Neural cell (in vitro differentiated cells): ENCODE data around the gene GSK3B. TPM values are rescaled to one million over a fixed set of nuclear protein-coding genes. Genes with fewer than 3 reads are reported as not detected.

Experiments
- H2AFZ ChIP-seq: fragments of 200-600, 300-800 bp; sonication (generic), shearing (Covaris generic); 2 replicates; pipeline ENCODE4 v1.6.0; 2014; ENCODE audit warnings: low read depth, mild to moderate bottlenecking, antibody characterized with exemption, low read length, moderate library complexity
- H3F3A ChIP-seq: fragments of 200-600 bp; shearing (Covaris generic); 2 replicates; pipeline ENCODE4 v1.6.1; 2016; ENCODE audit warnings: mild to moderate bottlenecking, moderate library complexity, mixed read lengths, antibody characterized with exemption, low read length; ENCODE audit not compliant: insufficient read depth, poor library complexity, severe bottlenecking
- H3K27ac ChIP-seq: fragments of 200-600, 300-800 bp; sonication (generic), shearing (Covaris generic); 2 replicates; pipeline ENCODE4 v1.5.1; 2014; ENCODE audit warnings: mild to moderate bottlenecking, low read length, moderate library complexity
- H3K27me3 ChIP-seq: fragments of 300-800, 200-600 bp; sonication (generic), shearing (Covaris generic); 2 replicates; pipeline ENCODE4 v1.6.0; 2014; ENCODE audit warnings: mild to moderate bottlenecking, low read depth, low read length, moderate library complexity; ENCODE audit not compliant: insufficient read depth
- H3K36me3 ChIP-seq: fragments of 300-800, 200-600 bp; sonication (generic), shearing (Covaris generic); 2 replicates; pipeline ENCODE4 v1.5.1; 2014; ENCODE audit warnings: mild to moderate bottlenecking, antibody characterized with exemption, low read length, moderate library complexity; ENCODE audit not compliant: insufficient read depth
- H3K4me2 ChIP-seq: fragments of 300-800, 200-600 bp; sonication (generic), shearing (Covaris generic); 2 replicates; pipeline ENCODE4 v1.6.0; 2014; ENCODE audit warnings: mild to moderate bottlenecking, low read length
- H3K4me3 ChIP-seq: fragments of 300-800, 200-600 bp; sonication (generic), shearing (Covaris generic); 2 replicates; pipeline ENCODE4 v1.5.1; 2014; ENCODE audit warnings: mild to moderate bottlenecking, low read length, moderate library complexity
- H3K79me2 ChIP-seq: fragments of 200-600 bp; shearing (Covaris generic); replicated peaks from 2 replicates; pipeline ENCODE4 v1.6.0; 2014; ENCODE audit warnings: mild to moderate bottlenecking, low read length, moderate library complexity; ENCODE audit not compliant: insufficient read depth
- H3K9ac ChIP-seq: fragments of 300-800, 200-600 bp; sonication (generic), shearing (Covaris generic); 2 replicates; pipeline ENCODE4 v1.6.1; 2016; ENCODE audit warnings: mild to moderate bottlenecking, low read length, mixed read lengths
- H3K9me2 ChIP-seq: fragments of 200-600 bp; shearing (Covaris generic); 2 replicates; pipeline ENCODE4 v1.6.1; 2016; ENCODE audit warnings: mild to moderate bottlenecking, low read length, mixed read lengths; ENCODE audit not compliant: insufficient read depth
- H3K9me3 ChIP-seq: fragments of 200-600, 300-800 bp; sonication (generic), shearing (Covaris generic); 2 replicates; pipeline ENCODE4 v1.6.1; 2016; ENCODE audit warnings: mild to moderate bottlenecking, mixed run types, low read length, moderate library complexity, mixed read lengths
- H4K20me1 ChIP-seq: fragments of 200-600 bp; shearing (Covaris generic); 2 replicates; pipeline ENCODE4 v1.6.1; 2016; ENCODE audit warnings: mild to moderate bottlenecking, mixed run types; ENCODE audit not compliant: insufficient read depth
- CTCF ChIP-seq: fragments of 450-650 bp; IDR thresholded peaks from 2 replicates; pipeline ENCODE4 v1.5.1; 2014; ENCODE audit warnings: antibody characterized with exemption, mild to moderate bottlenecking, moderate library complexity; ENCODE audit not compliant: poor library complexity, severe bottlenecking
- EP300 ChIP-seq: fragments of 450-650 bp; conservative IDR thresholded peaks from 2 replicates; pipeline ENCODE4 v1.6.1; 2014; ENCODE audit warnings: antibody characterized with exemption, mild to moderate bottlenecking, moderate library complexity; ENCODE audit not compliant: poor library complexity, severe bottlenecking
- EZH2 ChIP-seq: fragments of 200-600, 300-800 bp; shearing (Covaris generic), sonication (generic); IDR thresholded peaks from 2 replicates; pipeline ENCODE4 v1.6.1; 2014; ENCODE audit warnings: antibody characterized with exemption, low read length, borderline replicate concordance, mild to moderate bottlenecking; ENCODE audit not compliant: insufficient read depth, poor library complexity, severe bottlenecking
- MXI1 ChIP-seq: fragments of 450-650 bp; conservative IDR thresholded peaks from 2 replicates; pipeline ENCODE4 v1.6.1; 2014; ENCODE audit warnings: antibody characterized with exemption, mild to moderate bottlenecking; ENCODE audit not compliant: poor library complexity, severe bottlenecking
- POLR2AphosphoS5 ChIP-seq: IDR thresholded peaks from 2 replicates; pipeline ENCODE4 v1.6.1; 2012
- RAD21 ChIP-seq: fragments of 450-650 bp; conservative IDR thresholded peaks from 2 replicates; pipeline ENCODE4 v1.6.1; 2014; ENCODE audit warnings: antibody characterized with exemption, mild to moderate bottlenecking, moderate library complexity
- REST ChIP-seq: IDR thresholded peaks from 2 replicates; pipeline ENCODE4 v1.6.1; 2012; ENCODE audit warnings: borderline replicate concordance
- SMC3 ChIP-seq: fragments of 450-650 bp; conservative IDR thresholded peaks from 2 replicates; pipeline ENCODE4 v1.6.1; 2014; ENCODE audit warnings: antibody characterized with exemption, mild to moderate bottlenecking, moderate library complexity; ENCODE audit not compliant: poor library complexity
- TAF1 ChIP-seq: IDR thresholded peaks from 2 replicates; pipeline ENCODE4 v1.6.1; 2012; ENCODE audit warnings: low read depth
- polyA plus RNA-seq: library from polyadenylated mRNA; depleted of rRNA; stranded (reverse); fragments of >200 nt; gene quantifications from 2 replicates; pipeline ENCODE4 v1.2.3, GENCODE V29; 2014

The GSK3B gene
- polyA plus RNA-seq, 1 donor from 2014 or later, result 48.5 TPM

- H3K27me3 ChIP-seq, result no peaks in the 10 kb centered on the region
- peaks cover 98% of the 10 kb centered on the region for H3K79me2 ChIP-seq
- no peak overlapping the region for H2AFZ ChIP-seq
- no peak overlapping the region for H3K9ac ChIP-seq
- peaks cover 15% of the 10 kb centered on the region for H4K20me1 ChIP-seq
- H3K9me3 ChIP-seq, result no peaks in the 10 kb centered on the region
- H3K4me3 ChIP-seq, result no peak overlapping the region
- no peaks in the 10 kb centered on the region for H3K36me3 ChIP-seq
- H3F3A ChIP-seq, result no peaks in the 10 kb centered on the region
- no peaks in the 10 kb centered on the region for H3K9me2 ChIP-seq
- no peak overlapping the region for H3K4me2 ChIP-seq
- no peak overlapping the region for H3K27ac ChIP-seq
- no peak for TF ChIP-seq MXI1
- TF ChIP-seq SMC3, result no peak
- TF ChIP-seq POLR2AphosphoS5, result no peak
- TF ChIP-seq REST, result no peak
- TF ChIP-seq CTCF, result no peak
- no peak for TF ChIP-seq EZH2
- TF ChIP-seq RAD21, result no peak
- TF ChIP-seq EP300, result no peak
- TF ChIP-seq TAF1, result no peak
Measured at GRCh38 chr3:120081719-120082118, 12.5 kb downstream of the GSK3B start.

- H3K27me3 ChIP-seq, result no peaks in the 10 kb centered on the region
- H3K4me3 ChIP-seq, result no peak overlapping the region
- H2AFZ ChIP-seq, result no peak overlapping the region
- no peaks in the 10 kb centered on the region for H3K36me3 ChIP-seq
- no peaks in the 10 kb centered on the region for H3F3A ChIP-seq
- H3K79me2 ChIP-seq, result peaks cover 97% of the 10 kb centered on the region
- TF ChIP-seq MXI1, result no peak
- TF ChIP-seq REST, result no peak
- no peak for TF ChIP-seq TAF1
- TF ChIP-seq POLR2AphosphoS5, result no peak
- no peak for TF ChIP-seq CTCF
- TF ChIP-seq SMC3, result no peak
- TF ChIP-seq EP300, result no peak
- no peak for TF ChIP-seq EZH2
- no peak for TF ChIP-seq RAD21
- H3K9me3 ChIP-seq, result no peaks in the 10 kb centered on the region
- H4K20me1 ChIP-seq, result peaks cover 15% of the 10 kb centered on the region
- H3K4me2 ChIP-seq, result no peak overlapping the region
- H3K9ac ChIP-seq, result no peak overlapping the region
- H3K9me2 ChIP-seq, result no peaks in the 10 kb centered on the region
- no peak overlapping the region for H3K27ac ChIP-seq
Measured at GRCh38 chr3:120080836-120081235, 13.4 kb downstream of the GSK3B start.
